Effector memory CD8-positive, alpha-beta T cell (primary cell): ENCODE data around the gene ATN1.

Experiments used
- ATAC-seq: fragments of 150-1000 bp; cut with Tn5 transposase; replicated peaks from 2 replicates; pipeline ENCODE4 v1.10.0; 2021; ENCODE audit warnings: mild to moderate bottlenecking, moderate library complexity
- DNase-seq, 3 experiments: peaks; one replicate each; pipeline ENCODE4 v3.0.0; 2021
- H3K27ac Mint-ChIP-seq, 2 donors: one replicate each; pipeline ENCODE4 v1.8.0; 2022; ENCODE audit warnings: mild to moderate bottlenecking in 2 of 2, mixed read lengths in 2 of 2, moderate library complexity in 2 of 2
- H3K27me3 Mint-ChIP-seq, 2 donors: one replicate each; pipeline ENCODE4 v1.8.0; 2022; ENCODE audit warnings: mixed read lengths in 2 of 2
- H3K36me3 Mint-ChIP-seq: one replicate; pipeline ENCODE4 v1.8.0; 2022; ENCODE audit warnings: mild to moderate bottlenecking, moderate library complexity, mixed read lengths; ENCODE audit not compliant: insufficient read depth
- H3K4me1 Mint-ChIP-seq, 2 donors: one replicate each; pipeline ENCODE4 v1.8.0; 2022; ENCODE audit warnings: low read depth in 2 of 2, mixed read lengths in 2 of 2
- H3K4me3 Mint-ChIP-seq, 2 donors: one replicate each; pipeline ENCODE4 v1.8.0; 2022; ENCODE audit warnings: mild to moderate bottlenecking in 2 of 2, mixed read lengths in 2 of 2, moderate library complexity in 2 of 2
- H3K9me3 Mint-ChIP-seq, 2 donors: one replicate each; pipeline ENCODE4 v1.8.0; 2022; ENCODE audit warnings: mixed read lengths in 2 of 2

Gene ATN1

DNA sequence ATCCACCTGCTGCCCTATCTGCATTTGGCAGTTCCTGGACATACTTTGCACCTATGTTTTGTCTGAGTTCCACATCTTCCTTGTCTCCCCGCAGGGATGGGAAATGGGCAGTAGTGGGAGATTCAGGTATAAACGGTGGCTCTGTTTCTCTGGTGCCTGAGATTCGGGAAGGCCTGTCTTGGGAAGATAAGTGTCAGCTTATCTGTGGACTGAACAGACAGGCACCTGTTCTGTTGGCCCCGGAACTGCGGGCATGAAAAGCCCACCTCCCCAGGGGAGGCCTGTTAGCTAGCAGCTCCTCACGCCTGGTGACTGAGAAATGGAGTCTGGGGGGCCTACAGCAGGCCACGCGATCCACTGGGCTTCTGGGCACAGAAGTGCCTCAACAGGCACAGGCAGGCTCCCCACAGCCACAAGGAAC is 36.9 kb downstream of the ATN1 start:
- DNase-seq (no peak), ATAC-seq (no peak)
- Mint-ChIP-seq H3K27me3 (no peaks in the 10 kb centered on the region), H3K27ac (peak overlapping the region; percentile 85 to 92), H3K4me1 (peaks cover 41 to 42% of the 10 kb centered on the region in 2 donors), H3K4me3 (no peak overlapping the region), H3K36me3 (peaks cover 56% of the 10 kb centered on the region), H3K9me3 (no peaks in the 10 kb centered on the region)

DNA sequence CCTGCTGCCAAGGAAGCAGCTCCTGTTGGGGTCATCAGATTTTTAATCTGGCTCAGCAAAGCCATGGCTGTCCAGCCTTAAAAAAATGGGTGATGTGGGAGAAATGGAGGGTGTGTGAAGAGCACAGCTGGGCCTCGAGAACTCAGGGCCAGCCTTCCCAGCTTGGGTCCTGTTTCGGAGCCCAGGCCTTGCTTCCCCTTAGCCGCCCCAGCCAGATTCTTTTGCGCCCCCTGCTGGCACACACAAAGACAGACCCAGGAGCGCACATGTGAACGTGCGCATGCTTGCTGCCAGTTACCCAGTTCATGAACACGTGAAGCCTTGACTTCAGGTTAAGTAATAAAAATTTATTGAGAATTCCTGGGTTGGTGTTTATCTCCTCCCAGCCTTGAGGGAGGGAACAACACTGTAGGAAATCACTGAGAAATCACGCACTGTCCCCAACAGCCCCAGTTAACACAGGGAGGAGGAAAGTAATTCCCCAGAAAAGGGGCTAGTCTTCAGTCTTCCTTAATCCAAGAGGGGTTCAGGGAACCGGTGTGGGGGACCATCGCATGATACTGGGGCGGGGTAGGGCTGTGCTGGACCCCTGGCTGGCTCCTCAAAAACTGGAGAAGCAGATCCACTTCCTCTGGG is 37.4 kb downstream of the ATN1 start:
- Mint-ChIP-seq H3K27me3 (no peaks in the 10 kb centered on the region), H3K4me1 (peaks cover 38 to 44% of the 10 kb centered on the region in 2 donors), H3K36me3 (peaks cover 50% of the 10 kb centered on the region), H3K9me3 (no peaks in the 10 kb centered on the region), H3K4me3 (no peak overlapping the region), H3K27ac (peak overlapping the region; percentile 85 to 92)
- peak; percentile 44 for ATAC-seq
- peak; percentile 85 to 88 (median 86) for DNase-seq

DNA sequence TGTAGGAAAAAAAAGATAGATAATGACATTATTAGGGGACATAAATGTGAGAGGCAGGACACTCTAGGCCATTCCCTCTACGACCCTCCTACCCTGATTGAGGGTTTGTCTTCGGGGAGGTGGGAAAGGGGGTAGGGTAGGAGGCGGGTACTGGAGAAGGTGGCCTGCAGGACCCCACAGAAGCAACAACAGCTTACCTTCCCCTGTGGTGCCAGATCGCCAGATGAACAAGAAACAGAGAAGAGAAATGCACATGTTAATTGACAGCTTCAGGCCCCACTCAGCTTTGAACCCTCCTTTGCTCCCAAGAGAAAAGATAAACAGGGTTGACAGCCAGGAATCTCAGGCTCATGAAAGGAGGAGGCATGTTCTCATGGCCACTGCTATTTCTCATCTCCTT is 38.0 kb downstream of the ATN1 start:
- ATAC-seq, result no peak
- no peak for DNase-seq
- H3K27me3 Mint-ChIP-seq, result no peaks in the 10 kb centered on the region
- peaks cover 46% of the 10 kb centered on the region for H3K36me3 Mint-ChIP-seq
- no peaks in the 10 kb centered on the region for H3K9me3 Mint-ChIP-seq
- peaks cover 34 to 40% of the 10 kb centered on the region in 2 donors for H3K4me1 Mint-ChIP-seq
- no peak overlapping the region for H3K4me3 Mint-ChIP-seq
- H3K27ac Mint-ChIP-seq, result peak overlapping the region; percentile 64 to 92

DNA sequence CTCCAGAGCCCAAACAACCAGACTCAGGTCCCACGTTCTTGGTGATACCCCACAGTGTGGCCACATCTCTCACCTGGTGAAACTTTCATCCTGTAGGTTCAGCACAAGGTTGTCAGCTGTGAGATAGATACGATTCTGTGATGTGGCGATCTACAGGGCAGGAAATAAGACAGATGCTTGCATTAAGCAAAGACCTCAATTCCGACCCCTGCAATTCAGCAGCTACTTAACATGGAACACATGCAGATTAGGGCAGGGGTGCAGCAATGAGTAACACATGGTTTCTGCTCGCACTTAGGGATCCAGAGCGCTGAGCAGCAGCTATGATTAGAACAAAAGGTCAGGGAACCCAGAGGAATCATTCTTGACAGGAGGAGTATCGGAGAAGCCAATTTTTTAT is 38.6 kb downstream of the ATN1 start:
- Mint-ChIP-seq H3K27me3 (no peaks in the 10 kb centered on the region), H3K9me3 (no peaks in the 10 kb centered on the region), H3K27ac (peak overlapping the region in 1 of 2 donors; percentile 64), H3K4me3 (no peak overlapping the region), H3K36me3 (peaks cover 42% of the 10 kb centered on the region), H3K4me1 (peaks cover 30 to 36% of the 10 kb centered on the region in 2 donors)
- ATAC-seq, result no peak
- no peak for DNase-seq

DNA sequence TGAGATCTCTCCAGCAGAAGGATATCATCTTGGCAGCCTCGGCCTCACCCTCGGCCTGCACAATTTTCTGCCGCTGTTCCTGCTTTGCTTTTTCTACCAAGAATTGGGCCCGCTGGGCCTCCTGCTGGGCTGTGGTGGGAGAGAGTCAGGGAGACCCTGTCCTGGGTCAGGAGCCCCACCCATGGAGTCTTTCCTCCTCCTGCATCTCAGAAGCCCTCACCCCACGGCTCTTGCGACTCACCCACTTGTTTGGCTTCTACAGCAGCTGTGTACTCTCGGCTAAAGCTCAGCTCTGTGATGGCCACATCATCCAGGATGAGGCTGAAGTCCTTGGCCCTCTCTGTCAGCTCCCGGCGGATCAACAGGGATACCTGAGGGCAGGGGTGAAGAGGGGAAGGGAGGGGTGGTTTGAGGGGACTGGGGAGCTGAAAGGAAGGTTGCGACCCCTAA is 39.9 kb downstream of the ATN1 start:
- no peak overlapping the region for H3K27ac Mint-ChIP-seq
- peaks cover 40% of the 10 kb centered on the region for H3K36me3 Mint-ChIP-seq
- no peak for DNase-seq
- no peak for ATAC-seq
- no peaks in the 10 kb centered on the region for H3K27me3 Mint-ChIP-seq
- peaks cover 29 to 33% of the 10 kb centered on the region in 2 donors for H3K4me1 Mint-ChIP-seq
- no peaks in the 10 kb centered on the region for H3K9me3 Mint-ChIP-seq
- no peak overlapping the region for H3K4me3 Mint-ChIP-seq

DNA sequence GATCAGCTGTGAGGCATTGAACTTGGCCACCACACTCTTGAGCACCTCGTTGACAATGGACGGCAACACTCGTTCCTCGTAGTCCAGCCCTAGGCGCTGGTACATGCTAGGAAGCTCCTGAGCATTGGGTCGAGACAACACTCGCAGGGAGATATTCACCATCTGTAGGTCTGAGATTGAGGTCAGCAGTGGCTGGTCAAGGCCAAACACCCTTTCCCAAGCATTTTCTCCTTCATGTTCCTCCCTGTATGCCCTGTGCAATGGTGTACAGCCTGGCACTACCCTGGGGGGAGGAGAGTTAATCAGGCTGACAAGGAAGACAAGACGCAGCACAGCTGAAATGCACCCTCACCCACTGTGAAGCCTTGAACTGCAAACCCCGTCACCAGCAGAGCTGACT is 40.7 kb downstream of the ATN1 start:
- ATAC-seq (no peak), DNase-seq (no peak)
- H3K4me1 Mint-ChIP-seq, result peaks cover 29 to 33% of the 10 kb centered on the region in 2 donors
- peaks cover 46% of the 10 kb centered on the region for H3K36me3 Mint-ChIP-seq
- peak overlapping the region in 1 of 2 donors; percentile 94 for H3K27ac Mint-ChIP-seq
- H3K9me3 Mint-ChIP-seq, result no peaks in the 10 kb centered on the region
- no peaks in the 10 kb centered on the region for H3K27me3 Mint-ChIP-seq
- H3K4me3 Mint-ChIP-seq, result peak overlapping the region; percentile 93 to 98

DNA sequence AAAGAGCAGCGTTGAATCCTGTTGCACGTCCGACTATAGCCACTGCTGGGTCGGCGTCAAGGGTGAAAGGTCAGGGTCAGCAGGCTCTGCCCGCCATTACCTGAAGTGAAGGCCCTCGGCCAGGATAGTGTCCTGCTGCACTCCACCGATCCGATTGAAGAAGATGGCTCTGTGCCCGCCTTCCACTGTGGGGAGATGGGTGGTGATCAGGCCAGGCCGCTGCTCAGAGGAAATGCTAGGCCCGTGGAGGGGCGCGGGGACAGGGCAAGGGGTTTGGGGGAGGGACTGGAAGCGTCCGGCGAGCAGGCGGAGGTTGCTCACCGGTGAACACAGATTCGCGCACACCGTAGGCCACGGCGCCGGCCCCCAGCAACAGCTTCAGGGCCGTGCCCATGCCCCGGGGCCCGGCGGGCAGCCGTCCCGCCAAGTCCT is 42.4 kb downstream of the ATN1 start:
- Mint-ChIP-seq H3K9me3 (no peaks in the 10 kb centered on the region), H3K4me1 (peaks cover 26 to 27% of the 10 kb centered on the region in 2 donors)
- no peak for DNase-seq

DNA sequence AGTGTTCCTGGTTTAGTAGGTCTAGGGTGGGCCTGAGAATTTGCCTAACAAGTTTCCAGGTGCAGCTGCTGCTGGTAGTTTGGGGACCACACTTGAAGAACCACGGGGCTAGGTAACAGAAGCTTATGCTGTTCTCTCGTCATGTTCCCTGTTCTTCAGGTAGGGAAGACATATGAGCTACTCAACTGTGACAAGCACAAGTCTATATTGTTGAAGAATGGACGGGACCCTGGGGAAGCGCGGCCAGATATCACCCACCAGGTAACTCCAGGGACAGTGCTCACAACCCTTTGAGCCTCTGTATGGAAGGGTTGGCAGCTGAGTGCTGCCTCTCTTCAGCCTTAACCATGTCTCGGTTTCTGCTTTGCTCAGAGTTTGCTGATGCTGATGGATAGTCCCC is 46.4 kb downstream of the ATN1 start:
- DNase-seq (no peak), ATAC-seq (no peak)
- Mint-ChIP-seq H3K27me3 (no peaks in the 10 kb centered on the region), H3K9me3 (no peaks in the 10 kb centered on the region), H3K36me3 (peaks cover 62% of the 10 kb centered on the region), H3K27ac (peak overlapping the region in 1 of 2 donors; percentile 38), H3K4me3 (no peak overlapping the region), H3K4me1 (peaks cover 15 to 19% of the 10 kb centered on the region in 2 donors)

More for the DNA sequence above, 42.4 kb downstream of the ATN1 start:
- H3K4me3 Mint-ChIP-seq, result peak overlapping the region; percentile 93 to 98
- ATAC-seq, result peak; percentile 3
- H3K36me3 Mint-ChIP-seq, result peaks cover 57% of the 10 kb centered on the region
- H3K27me3 Mint-ChIP-seq, result no peaks in the 10 kb centered on the region
- peak overlapping the region; percentile 94 for H3K27ac Mint-ChIP-seq

DNA sequence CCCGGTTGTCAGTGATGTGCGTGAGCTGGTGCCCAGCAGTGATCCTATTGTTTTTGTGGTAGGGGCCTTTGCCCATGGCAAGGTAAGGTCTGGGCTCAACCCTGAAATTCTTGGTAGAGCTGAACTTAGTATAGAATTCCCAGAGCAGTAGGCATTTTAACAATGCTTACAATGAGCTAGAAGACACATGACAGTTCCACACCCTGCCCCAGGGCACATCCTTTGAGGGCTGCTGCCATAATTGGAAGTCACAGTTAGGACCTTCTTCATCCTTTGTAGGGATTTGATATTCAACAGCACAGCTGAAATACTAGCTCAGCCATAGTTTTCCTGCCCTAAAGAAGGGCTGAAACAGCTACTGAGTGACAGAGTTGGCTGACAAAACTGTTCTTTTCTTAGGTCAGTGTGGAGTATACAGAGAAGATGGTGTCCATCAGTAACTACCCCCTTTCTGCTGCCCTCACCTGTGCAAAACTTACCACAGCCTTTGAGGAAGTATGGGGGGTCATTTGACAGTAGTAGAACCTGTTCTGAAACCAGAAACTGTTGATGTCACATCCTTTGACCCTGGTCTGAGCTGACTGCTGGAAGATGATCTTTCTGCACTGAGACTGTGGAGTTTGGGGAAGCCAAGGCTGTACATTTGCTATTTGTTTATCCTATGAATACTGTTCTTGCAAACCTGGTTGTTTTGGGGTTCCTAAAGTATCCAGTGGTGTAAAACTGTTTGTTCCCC is 47.7 kb downstream of the ATN1 start:
- no peak for DNase-seq
- peaks cover 66% of the 10 kb centered on the region for H3K36me3 Mint-ChIP-seq
- H3K4me3 Mint-ChIP-seq, result no peak overlapping the region
- H3K27ac Mint-ChIP-seq, result no peak overlapping the region
- no peak for ATAC-seq
- H3K27me3 Mint-ChIP-seq, result no peaks in the 10 kb centered on the region
- H3K4me1 Mint-ChIP-seq, result peaks cover 12 to 14% of the 10 kb centered on the region in 2 donors
- no peaks in the 10 kb centered on the region for H3K9me3 Mint-ChIP-seq

DNA sequence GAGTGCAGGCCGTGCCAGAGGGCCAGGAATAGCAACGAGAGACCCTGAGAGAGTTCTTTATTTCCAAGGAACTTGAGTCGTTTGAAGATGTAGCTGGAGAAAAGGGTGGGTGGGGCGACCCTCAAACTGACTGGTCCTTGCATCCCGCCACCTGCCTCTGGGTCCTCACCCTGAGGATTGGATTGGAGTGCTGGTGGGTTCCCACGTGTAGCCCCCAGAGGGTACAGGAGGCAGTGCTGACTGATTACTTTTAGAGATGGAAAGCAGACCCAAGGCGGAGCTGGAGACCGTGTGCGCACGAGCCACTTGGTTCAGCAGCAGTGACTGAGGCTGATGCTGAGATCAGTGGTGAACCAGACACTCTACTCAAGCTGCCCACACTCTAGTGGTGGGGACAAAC is 49.9 kb downstream of the ATN1 start:
- Mint-ChIP-seq H3K4me1 (peaks cover 0 to 5% of the 10 kb centered on the region in 2 donors), H3K9me3 (no peaks in the 10 kb centered on the region), H3K4me3 (no peak overlapping the region), H3K36me3 (peaks cover 68% of the 10 kb centered on the region), H3K27me3 (no peaks in the 10 kb centered on the region), H3K27ac (peak overlapping the region; percentile 59 to 79)
- DNase-seq (no peak), ATAC-seq (no peak)

DNA sequence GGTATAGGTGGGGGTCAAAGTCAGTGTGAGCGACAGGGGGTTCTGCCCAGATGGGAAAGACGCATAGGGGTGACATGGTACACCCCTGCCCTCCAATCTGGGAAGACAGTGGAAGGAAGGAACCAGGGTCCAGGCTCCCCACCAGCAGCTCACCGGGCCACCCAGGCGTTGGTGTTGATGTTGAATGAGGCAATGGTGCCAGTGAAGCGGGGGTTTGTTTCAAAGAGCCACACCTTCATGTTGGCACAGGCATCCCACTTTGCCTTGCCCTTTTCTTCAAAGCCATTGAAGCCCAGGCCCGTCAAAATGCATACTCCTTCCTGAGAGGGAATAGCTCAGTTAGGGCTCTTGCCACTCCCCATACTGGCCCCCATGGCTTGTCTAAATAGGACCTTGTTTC is 50.4 kb downstream of the ATN1 start:
- H3K4me3 Mint-ChIP-seq, result no peak overlapping the region
- H3K9me3 Mint-ChIP-seq, result no peaks in the 10 kb centered on the region
- DNase-seq (no peak), ATAC-seq (no peak)
- H3K27me3 Mint-ChIP-seq, result no peaks in the 10 kb centered on the region
- H3K27ac Mint-ChIP-seq, result peak overlapping the region; percentile 79 to 80
- peaks cover 0 to 5% of the 10 kb centered on the region in 2 donors for H3K4me1 Mint-ChIP-seq
- peaks cover 69% of the 10 kb centered on the region for H3K36me3 Mint-ChIP-seq

DNA sequence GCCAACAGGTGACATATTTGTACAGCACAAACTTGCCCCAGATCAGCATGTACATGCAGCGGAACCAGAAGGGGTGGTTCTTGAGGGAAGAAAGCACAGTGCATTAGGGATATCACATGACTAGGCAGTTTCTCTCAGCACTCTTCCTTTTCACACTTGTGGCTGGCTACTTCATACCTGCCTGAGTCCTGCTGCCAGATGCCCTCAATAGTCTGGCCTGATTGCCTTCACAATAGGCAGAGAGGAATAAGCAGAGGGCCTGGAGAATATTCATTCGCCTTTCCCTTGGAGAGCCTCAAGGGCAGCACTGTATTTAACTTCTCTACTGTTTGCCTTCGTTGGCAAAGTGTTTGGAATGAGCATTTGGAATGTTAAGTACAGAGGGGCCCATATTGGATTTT is 50.9 kb downstream of the ATN1 start:
- no peak overlapping the region for H3K4me3 Mint-ChIP-seq
- H3K4me1 Mint-ChIP-seq, result peaks cover 0 to 5% of the 10 kb centered on the region in 2 donors
- ATAC-seq, result no peak
- DNase-seq, result no peak
- no peaks in the 10 kb centered on the region for H3K27me3 Mint-ChIP-seq
- peak overlapping the region; percentile 79 to 80 for H3K27ac Mint-ChIP-seq
- no peaks in the 10 kb centered on the region for H3K9me3 Mint-ChIP-seq
- H3K36me3 Mint-ChIP-seq, result peaks cover 70% of the 10 kb centered on the region

DNA sequence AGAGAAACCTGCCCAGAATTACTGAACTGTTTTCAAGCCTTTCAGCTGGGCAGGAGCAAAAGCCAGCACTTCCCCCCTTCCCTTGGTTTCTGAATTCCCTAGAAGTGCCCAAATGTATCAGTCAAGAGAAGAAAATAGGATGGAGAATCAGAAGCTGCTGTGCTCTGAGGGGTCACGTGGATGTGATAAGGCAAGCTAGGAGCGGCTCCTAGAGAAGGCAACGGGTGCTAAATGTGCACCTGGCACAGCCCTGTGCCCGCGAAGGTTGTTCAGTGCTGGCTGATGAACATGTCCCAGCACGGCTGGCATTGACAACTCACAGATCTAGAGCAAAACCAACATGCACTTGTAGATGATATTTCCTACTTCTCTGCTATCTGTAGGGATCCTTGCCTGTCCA is 51.3 kb downstream of the ATN1 start:
- Mint-ChIP-seq H3K4me3 (no peak overlapping the region), H3K27me3 (no peaks in the 10 kb centered on the region), H3K4me1 (peaks cover 0 to 3% of the 10 kb centered on the region in 2 donors), H3K9me3 (no peaks in the 10 kb centered on the region), H3K36me3 (peaks cover 66% of the 10 kb centered on the region), H3K27ac (peak overlapping the region; percentile 79 to 80)
- DNase-seq, result no peak
- ATAC-seq, result no peak

DNA sequence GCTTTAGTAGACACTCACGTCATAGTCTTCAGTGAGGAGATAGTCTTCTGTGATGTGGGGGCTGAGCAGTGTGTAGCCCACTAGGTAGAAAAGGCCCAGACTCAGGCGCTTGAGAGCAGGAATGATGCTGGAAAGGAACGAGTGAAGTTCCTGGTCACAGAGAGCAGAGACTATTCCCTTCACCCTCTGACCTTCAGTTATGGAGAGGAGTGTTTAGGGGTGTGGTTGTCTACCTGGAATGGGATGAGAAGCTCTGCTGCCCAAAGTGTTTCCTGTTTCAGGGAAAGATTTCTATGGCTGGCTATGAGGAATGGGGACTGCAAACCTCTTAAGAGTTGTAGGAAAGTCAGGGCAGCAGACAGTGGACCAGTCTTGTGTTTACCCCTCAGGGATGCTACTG is 51.7 kb downstream of the ATN1 start:
- ATAC-seq (no peak), DNase-seq (no peak)
- no peaks in the 10 kb centered on the region for H3K9me3 Mint-ChIP-seq
- H3K4me1 Mint-ChIP-seq, result peaks cover 0 to 3% of the 10 kb centered on the region in 2 donors
- no peak overlapping the region for H3K4me3 Mint-ChIP-seq
- H3K27ac Mint-ChIP-seq, result peak overlapping the region in 1 of 2 donors; percentile 80
- H3K36me3 Mint-ChIP-seq, result peaks cover 63% of the 10 kb centered on the region
- H3K27me3 Mint-ChIP-seq, result no peaks in the 10 kb centered on the region
